PC-3 (cell line): Measurements from ENCODE around the gene NOL9.

Experiments used
- EZH2 ChIP-seq: fragments of 300-600 bp; sonication (generic); IDR thresholded peaks from one replicate; pipeline ENCODE4 v1.6.1; 2017; ENCODE audit warnings: antibody characterized with exemption, mild to moderate bottlenecking, low read length; ENCODE audit not compliant: unreplicated experiment
- EZH2phosphoT487 ChIP-seq: fragments of 300-600 bp; sonication (generic); IDR thresholded peaks from 2 replicates; pipeline ENCODE4 v1.6.1; 2018; ENCODE audit warnings: mild to moderate bottlenecking, antibody characterized with exemption, low read length, borderline replicate concordance
- TF ChIP-seq, protein P1 (sequence below): fragments of 300-600 bp; sonication (generic); conservative IDR thresholded peaks from 2 replicates; pipeline ENCODE4 v1.5.1; 2017; ENCODE audit warnings: antibody characterized with exemption, low read depth, mild to moderate bottlenecking, low read length

- TF ChIP-seq, protein P1, sequence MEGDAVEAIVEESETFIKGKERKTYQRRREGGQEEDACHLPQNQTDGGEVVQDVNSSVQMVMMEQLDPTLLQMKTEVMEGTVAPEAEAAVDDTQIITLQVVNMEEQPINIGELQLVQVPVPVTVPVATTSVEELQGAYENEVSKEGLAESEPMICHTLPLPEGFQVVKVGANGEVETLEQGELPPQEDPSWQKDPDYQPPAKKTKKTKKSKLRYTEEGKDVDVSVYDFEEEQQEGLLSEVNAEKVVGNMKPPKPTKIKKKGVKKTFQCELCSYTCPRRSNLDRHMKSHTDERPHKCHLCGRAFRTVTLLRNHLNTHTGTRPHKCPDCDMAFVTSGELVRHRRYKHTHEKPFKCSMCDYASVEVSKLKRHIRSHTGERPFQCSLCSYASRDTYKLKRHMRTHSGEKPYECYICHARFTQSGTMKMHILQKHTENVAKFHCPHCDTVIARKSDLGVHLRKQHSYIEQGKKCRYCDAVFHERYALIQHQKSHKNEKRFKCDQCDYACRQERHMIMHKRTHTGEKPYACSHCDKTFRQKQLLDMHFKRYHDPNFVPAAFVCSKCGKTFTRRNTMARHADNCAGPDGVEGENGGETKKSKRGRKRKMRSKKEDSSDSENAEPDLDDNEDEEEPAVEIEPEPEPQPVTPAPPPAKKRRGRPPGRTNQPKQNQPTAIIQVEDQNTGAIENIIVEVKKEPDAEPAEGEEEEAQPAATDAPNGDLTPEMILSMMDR = no peak
- TF ChIP-seq EZH2phosphoT487 = no peak
- no peak for TF ChIP-seq EZH2
These were observed 48.7 kb downstream of the NOL9 start for GRCh38 chr1:6505367-6506209.
